HS-5 (cell line): ENCODE measurements around the gene UVSSA.
"Not testable (repeated sequence)": the region's sequence is repeated elsewhere in the genome, so short reads cannot be mapped to it uniquely, and the experiment has no call there.

Experiments used
- DNase-seq: peaks from one replicate; pipeline ENCODE4 v3.0.0-alpha.2; 2012; ENCODE audit warnings: low read depth

Gene UVSSA

DNA sequence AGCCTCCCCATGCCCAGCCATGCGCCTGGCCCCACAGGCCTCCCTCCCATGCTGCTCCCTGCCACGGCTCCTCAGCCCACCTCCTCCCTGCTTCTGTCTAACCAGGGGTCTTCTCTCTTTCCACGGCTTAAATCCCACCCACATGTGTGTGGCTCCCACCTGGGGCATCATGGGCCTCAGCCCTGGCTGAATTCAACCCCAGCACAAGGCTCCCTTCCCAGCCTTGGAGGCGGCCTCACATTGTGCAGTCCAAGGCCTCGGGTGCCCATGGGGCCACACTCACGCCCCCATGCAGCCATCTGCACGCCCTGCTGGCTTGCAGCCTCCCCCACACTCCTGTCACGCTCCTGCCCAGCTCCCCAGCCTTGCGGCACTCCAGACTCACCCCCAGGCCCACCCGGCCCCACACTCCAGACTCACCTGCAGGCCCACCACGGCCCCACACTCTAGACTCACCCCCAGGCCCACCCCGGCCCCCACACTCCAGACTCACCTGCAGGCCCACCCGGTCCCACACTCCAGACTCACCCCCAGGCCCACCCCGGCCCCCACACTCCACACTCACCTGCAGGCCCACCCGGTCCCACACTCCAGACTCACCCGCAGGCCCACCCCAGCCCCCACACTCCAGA lies 30.4 kb upstream of the UVSSA start:
- no peak for DNase-seq

DNA sequence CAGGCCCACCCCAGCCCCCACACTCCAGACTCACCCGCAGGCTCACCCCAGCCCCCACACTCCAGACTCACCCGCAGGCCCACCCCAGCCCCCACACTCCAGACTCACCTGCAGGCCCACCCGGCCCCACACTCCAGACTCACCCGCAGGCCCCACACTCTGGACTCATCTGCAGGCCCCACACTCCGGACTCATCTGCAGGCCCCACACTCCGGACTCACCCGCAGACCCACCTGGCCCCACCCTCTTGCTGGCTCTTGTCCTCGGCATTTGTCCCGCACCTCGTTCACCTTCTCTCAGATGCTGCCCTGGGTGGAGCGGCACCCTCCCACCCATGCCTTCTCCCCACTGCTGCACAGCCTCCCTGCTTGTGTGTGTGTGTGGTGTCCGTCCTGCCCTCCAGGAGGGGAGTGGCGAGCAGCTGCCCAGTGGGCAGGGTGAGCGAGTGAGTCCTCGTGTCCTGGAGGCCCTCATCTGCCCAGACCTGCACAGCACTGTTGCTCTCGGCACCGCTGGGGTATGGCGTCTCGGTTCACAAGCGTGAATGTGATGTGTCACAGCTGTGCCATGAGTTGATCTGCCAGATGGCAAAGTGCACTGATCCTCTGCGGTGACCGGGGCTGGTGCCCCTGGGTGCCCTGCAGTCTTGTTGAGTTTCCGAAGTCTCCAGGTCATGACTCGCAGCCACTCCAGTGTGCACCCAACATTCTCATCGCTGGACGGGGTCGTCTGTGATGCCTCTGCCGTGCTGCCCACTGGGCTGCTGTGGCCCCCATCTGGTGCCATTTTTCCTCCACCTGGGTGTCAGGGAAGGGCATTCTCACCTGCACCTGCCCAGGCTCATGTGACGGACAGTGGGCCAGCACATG lies 29.6 kb upstream of the UVSSA start:
- DNase-seq, result no peak

DNA sequence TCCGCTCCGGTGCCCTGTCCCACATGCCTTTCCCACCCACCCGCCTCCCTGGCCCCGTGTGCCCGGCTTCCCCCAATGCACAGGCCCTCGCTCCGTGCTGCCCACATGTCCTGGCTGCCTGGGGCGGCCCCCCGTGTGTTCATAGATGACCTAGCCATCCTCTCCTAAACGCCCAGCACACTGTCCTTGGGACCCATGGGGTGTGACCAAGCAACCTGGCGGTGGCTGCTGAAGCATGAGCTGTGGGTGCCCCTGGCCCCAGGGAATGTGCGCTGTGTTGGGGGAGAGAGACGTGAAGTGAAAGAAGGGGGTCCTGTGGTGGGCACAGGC lies 29.0 kb upstream of the UVSSA start:
- no peak for DNase-seq

DNA sequence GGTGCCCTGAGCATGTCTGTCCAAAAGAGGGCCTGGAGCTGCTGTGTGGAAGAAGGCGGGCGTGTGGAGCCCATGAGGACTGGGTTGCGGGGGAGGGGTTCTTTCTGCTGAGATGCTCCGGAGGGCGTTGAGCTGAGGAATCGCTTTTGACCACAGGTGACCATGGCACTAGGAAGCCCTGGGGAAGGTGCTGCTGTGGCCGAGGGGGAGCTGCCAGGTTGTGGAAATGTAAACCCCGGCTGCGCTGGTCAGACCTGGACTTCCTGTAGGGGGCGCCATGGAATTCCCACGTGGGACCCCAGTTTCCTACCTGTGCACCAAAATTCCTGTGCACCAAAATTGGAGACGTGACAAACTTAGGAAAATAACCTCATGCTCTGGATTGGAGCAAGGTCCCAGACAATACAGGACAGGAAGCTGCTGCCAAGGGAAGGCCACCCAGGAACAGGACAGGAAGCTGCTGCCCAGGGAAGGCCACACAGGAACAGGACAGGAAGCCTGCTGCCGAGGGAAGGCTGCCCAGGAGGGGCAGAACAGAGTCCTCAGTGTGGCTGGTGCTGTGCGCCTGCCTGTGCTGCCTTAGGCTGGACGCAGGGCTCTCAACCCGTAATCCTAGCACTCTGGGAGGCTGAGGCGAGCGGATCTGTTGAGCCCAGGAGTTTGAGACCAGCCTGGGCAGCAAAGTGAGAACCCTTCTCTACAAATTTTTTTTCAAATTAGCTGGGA lies 28.4 kb upstream of the UVSSA start:
- DNase-seq, result no peak

GRCh38 chr4:1321486-1321885 lies 25.5 kb upstream of the UVSSA start:
- DNase-seq, result no peak

DNA sequence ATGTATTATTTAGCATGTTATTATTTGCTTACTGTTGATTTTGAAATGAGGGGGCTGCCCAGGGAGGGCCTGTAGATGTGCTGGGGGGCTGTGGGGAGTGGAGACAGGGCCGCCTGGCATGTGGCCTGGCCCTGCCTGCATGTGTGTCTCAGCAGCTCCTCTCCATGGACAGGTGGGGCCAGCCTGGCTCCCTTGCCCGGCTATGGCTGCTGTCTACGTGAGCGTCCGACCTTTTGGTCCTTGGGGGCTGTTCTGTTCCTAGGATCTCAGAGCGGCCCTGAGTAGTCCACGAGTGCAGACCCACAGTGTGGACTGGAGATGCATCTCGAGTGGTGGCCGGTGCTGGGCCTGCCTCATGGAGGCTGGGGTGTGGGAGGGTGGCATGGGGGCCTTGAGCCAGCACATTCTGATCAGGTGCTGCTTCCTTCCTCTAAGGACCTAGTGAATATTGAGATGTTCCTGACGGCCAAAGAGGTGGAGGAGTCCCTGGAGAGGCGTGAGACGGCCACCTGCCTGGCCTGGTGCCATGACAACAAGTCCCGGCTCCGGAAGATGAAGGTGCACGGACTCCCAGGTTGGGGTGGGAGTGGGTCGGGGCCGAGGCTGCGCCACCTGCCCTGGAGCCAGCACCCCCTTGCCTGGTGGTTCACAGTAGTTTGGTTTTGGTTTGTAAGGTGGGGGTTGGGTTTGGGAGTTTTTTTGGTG lies 24.9 kb upstream of the UVSSA start:
- DNase-seq, result no peak

- no peak for DNase-seq
These were observed 23.8 kb upstream of the UVSSA start for GRCh38 chr4:1323280-1323634.

DNA sequence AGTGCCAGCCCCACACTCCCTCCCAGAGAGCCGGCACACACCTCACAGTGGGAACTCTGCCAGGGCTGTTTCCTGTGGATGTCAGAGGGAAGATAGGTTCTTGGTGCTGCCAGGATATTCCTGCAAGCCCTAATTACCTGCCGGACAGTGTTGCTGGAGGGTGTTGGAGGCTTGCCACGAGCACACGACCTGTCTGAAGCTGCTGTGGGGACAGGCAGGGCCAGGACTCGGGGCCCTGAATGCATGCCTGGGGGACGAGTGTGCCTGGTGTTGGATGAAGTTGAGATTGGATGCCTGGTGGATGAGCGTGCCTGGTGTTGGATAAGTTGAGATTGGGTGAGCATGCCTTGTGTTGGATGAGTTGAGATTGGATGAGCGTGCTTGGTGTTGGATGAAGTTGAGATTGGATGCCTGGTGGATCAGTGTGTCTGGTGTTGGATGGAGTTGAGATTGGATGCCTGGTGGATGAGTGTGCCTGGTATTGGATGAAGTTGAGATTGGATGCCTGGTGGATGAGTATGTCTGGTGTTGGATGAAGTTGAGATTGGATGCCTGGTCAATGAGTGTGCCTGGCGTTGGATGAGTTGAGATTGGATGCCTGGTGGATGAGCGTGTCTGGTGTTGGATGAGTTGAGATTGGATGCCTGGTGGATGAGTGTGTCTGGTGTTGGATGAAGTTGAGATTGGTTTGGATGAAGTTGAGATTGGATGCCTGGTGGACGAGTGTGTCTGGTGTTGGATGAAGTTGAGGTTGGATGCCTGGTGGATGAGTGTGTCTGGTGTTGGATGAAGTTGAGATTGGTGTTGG lies 23.2 kb upstream of the UVSSA start:
- peak; percentile 79 for DNase-seq

DNA sequence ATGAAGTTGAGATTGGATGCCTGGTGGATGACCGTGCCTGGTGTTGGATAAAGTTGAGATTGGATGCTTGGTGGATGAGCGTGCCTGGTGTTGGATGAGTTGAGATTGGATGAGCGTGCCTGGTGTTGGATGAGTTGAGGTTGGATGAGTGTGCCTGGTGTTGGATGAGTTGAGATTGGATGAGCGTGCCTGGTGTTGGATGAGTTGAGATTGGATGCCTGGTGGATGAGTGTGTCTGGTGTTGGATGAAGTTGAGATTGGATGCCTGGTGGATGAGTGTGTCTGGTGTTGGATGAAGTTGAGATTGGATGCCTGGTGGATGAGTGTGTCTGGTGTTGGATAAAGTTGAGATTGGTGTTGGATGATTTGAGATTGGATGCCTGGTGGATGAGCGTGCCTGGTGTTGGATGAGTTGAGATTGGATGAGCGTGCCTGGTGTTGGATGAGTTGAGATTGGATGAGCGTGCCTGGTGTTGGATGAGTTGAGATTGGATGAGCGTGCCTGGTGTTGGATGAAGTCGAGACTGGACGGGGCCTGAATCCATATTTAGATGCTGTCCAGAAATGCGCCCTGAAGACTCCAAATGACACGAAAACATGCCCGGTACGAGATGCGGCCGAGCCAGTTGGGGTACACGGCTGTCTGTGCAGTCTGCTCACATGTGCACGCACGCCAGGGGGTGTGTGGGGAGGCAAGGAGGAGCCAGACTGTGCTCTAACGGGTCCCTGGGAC lies 22.4 kb upstream of the UVSSA start:
- DNase-seq, result not testable (repeated sequence)

- DNase-seq, result no peak
These were observed 21.9 kb upstream of the UVSSA start for GRCh38 chr4:1325176-1325480.

GRCh38 chr4:1325681-1326635 lies 21.1 kb upstream of the UVSSA start:
- no peak for DNase-seq

DNA sequence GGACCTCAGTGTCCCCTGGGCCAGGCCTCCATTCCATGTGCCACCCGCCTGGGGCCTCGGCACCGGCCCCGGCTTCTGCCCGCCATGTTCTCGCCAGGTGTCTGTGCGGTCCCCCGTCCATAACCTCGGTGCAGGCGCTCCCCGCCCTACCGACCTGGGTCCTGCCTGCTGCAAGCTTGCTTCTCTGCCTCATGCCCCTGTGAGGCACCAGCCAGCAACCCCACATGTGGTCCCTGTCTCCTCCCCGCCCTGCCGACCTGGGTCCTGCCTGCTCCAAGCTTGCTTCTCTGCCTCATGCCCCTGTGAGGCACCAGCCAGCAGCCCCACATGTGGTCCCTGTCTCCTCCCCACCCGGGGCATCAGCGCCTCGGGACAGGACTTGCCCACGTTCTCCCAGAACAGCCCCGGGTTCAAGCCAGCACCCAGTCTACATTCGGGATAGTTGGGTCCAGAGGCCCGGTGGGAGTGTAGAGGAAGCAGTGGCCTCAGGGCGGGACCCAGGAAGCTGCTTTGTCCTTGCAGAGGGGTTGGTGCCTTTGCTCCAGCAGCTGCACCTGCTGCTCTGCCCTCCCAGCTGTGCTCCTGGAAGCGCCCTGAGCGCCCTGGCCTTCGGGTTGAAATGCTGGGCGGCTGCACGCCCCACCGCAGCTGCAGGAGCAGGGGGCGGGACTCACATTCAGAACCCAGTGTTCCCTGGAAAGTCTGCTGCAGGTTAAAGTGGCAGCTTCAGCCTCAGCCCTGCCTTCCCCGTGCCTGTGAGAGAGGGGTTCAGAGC lies 20.1 kb upstream of the UVSSA start:
- no peak for DNase-seq

GRCh38 chr4:1327526-1328266 lies 19.3 kb upstream of the UVSSA start:
- no peak for DNase-seq

GRCh38 chr4:1328267-1329155 lies 18.5 kb upstream of the UVSSA start:
- no peak for DNase-seq

DNA sequence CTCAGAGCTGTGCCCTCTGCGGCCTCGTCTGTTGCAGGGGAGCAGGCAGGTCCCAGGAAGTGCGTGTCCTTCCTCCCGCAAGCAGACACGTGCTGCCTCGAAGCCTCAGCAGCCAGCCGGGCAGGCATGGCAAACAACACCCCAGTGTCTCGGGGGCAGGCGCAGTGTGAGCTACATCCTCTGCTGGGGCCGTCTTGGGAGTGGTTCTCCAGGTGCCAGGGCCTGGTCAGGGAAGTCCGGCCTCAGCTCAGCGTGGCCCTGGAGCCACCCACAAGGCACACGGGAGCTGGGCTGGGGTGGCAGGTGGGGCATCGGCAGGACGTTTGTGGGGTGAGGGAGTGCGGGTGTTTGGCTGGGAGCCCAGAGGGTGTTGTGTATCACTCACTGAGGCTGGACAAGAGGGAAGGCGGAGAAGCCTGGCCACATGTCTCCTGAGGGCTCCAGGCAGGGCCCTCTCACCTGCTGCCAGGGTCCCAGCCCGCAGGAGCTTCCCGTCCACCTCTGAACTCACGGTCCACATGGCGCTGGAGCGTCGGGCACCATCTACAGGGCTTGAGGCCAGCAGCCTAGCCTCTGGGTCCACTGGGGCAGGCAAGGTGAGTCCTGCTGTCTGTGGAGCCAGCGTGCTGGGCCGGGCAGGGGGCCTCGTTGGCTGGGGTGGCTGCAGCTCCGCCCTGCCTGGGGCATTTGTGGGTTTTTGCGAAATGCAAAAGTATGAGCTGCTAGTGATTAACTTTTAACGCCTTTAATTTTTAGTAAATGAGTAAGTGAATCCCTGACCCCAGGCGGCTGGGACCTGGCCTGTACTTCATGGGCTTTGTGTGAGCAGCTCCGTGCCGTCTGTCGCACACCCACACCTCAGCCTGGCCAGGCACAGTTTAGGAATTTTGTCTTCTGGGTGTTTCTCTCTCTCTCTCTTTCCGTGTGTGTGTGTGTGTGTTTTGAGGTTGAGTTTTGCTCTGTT lies 17.3 kb upstream of the UVSSA start:
- no peak for DNase-seq
